SK-N-SH (cell line): ENCODE data around the gene SURF1. TPM values are rescaled to one million over a fixed set of nuclear protein-coding genes. Genes with fewer than 3 reads are reported as not detected.

ENCODE experiments used
- CTCF ChIA-PET: fragments of 300-600, 350-600 bp; formaldehyde crosslinking; extraction: SDS; loops from one replicate; lab custom pipeline; 2021; lab: Yijun Ruan, JAX
- POLR2A ChIA-PET: fragments of 350-600 bp; sonication (Branson Sonifier 250); formaldehyde crosslinking; extraction: SDS; loops from one replicate; lab custom pipeline; 2020; ENCODE audit warnings: antibody characterized with exemption, inconsistent platforms; lab: Yijun Ruan, JAX
- DNase-seq: peaks from one replicate; pipeline ENCODE4 v3.0.0; 2012
- H2AFZ ChIP-seq: fragments of 200-600 bp; sonication (generic); 2 replicates; pipeline ENCODE4 v1.8.1; 2016; ENCODE audit warnings: antibody characterized with exemption, mild to moderate bottlenecking, low read depth
- H3F3A ChIP-seq: fragments of 200-600 bp; sonication (generic); replicated peaks from 2 replicates; pipeline ENCODE3; 2016; ENCODE audit warnings: antibody characterized with exemption, mild to moderate bottlenecking; ENCODE audit not compliant: insufficient read depth
- H3K27ac ChIP-seq, 2 experiments: fragments of 200-500 bp in 1 of 2; fragments of 200-600 bp in 1 of 2; sonication (Bioruptor generic) in 1 of 2; sonication (generic), shearing (Covaris generic) in 1 of 2; 2 replicates each; pipeline versions ENCODE4 v1.5.1 to v1.6.1; 2014 to 2016; ENCODE audit warnings: low read depth in 2 of 2, inconsistent platforms in 1 of 2, low read length in 1 of 2, mild to moderate bottlenecking in 1 of 2, mixed read lengths in 1 of 2
- H3K27me3 ChIP-seq: fragments of 200-600 bp; sonication (generic), shearing (Covaris generic); 2 replicates; pipeline ENCODE4 v1.6.1; 2016; ENCODE audit warnings: mixed run types; ENCODE audit not compliant: insufficient read depth
- H3K36me3 ChIP-seq, 2 experiments: fragments of 200-500 bp in 1 of 2; fragments of 200-600 bp in 1 of 2; sonication (Bioruptor generic) in 1 of 2; sonication (generic) in 1 of 2; replicated peaks in 1 of 2; 2 replicates each; pipeline versions ENCODE3 to v1.5.1; 2014 to 2016; ENCODE audit warnings: low read length in 1 of 2, mild to moderate bottlenecking in 1 of 2; ENCODE audit not compliant: insufficient read depth in 2 of 2, control insufficient read depth in 1 of 2
- H3K4me1 ChIP-seq, 2 experiments: fragments of 200-500 bp in 1 of 2; fragments of 200-600 bp in 1 of 2; sonication (Bioruptor generic) in 1 of 2; sonication (generic), shearing (Covaris generic) in 1 of 2; 2 replicates each; pipeline versions ENCODE4 v1.5.1 to v1.6.1; 2014 to 2016; ENCODE audit warnings: low read depth in 1 of 2, low read length in 1 of 2, mixed run types in 1 of 2; ENCODE audit not compliant: insufficient read depth in 2 of 2, control insufficient read depth in 1 of 2
- H3K4me2 ChIP-seq: fragments of 200-600 bp; sonication (generic), shearing (Covaris generic); 2 replicates; pipeline ENCODE4 v1.6.1; 2017; ENCODE audit warnings: mixed run types
- H3K4me3 ChIP-seq, 2 experiments: fragments of 200-500 bp in 1 of 2; fragments of 200-600 bp in 1 of 2; sonication (Bioruptor generic) in 1 of 2; sonication (generic), shearing (Covaris generic) in 1 of 2; 2 replicates each; pipeline versions ENCODE4 v1.5.1 to v1.8.1; 2014 to 2016; ENCODE audit warnings: low read depth in 2 of 2, inconsistent platforms in 1 of 2, low read length in 1 of 2, mild to moderate bottlenecking in 1 of 2, mixed read lengths in 1 of 2, moderate library complexity in 1 of 2
- H3K79me2 ChIP-seq: fragments of 200-600 bp; sonication (generic); 2 replicates; pipeline ENCODE4 v1.8.1; 2017; ENCODE audit warnings: mild to moderate bottlenecking; ENCODE audit not compliant: insufficient read depth
- H3K9ac ChIP-seq: fragments of 200-600 bp; sonication (generic); 2 replicates; pipeline ENCODE4 v1.6.1; 2017; ENCODE audit warnings: mixed run types
- H3K9me2 ChIP-seq: fragments of 200-600 bp; sonication (generic); 2 replicates; pipeline ENCODE4 v1.6.1; 2017; ENCODE audit warnings: mixed run types
- H3K9me3 ChIP-seq: fragments of 200-600 bp; sonication (generic); 2 replicates; pipeline ENCODE4 v1.6.1; 2017; ENCODE audit warnings: mixed run types, mild to moderate bottlenecking, moderate library complexity
- H4K20me1 ChIP-seq: fragments of 200-600 bp; sonication (generic); 2 replicates; pipeline ENCODE4 v1.6.1; 2017; ENCODE audit warnings: mild to moderate bottlenecking, mixed run types; ENCODE audit not compliant: insufficient read depth
- CHD2 ChIP-seq: fragments of 150-350 bp; IDR thresholded peaks from 2 replicates; pipeline ENCODE4 v1.6.1; 2018; ENCODE audit warnings: low read length; ENCODE audit not compliant: partially characterized antibody
- EZH2phosphoT487 ChIP-seq: fragments of 200-600 bp; sonication (generic); IDR thresholded peaks from 2 replicates; pipeline ENCODE4 v1.6.1; 2017; ENCODE audit warnings: low read depth, mixed run types, mild to moderate bottlenecking, antibody characterized with exemption, moderate library complexity, borderline replicate concordance
- NFIC ChIP-seq: IDR thresholded peaks from 2 replicates; pipeline ENCODE4 v1.4.0; 2012; ENCODE audit warnings: borderline replicate concordance
- RXRA ChIP-seq: IDR thresholded peaks from 2 replicates; pipeline ENCODE4 v1.4.0; 2012; ENCODE audit warnings: low read depth, mild to moderate bottlenecking, borderline replicate concordance
- SMC3 ChIP-seq: IDR thresholded peaks from 2 replicates; pipeline ENCODE4 v1.6.1; 2012; ENCODE audit warnings: low read depth, low read length, improper control_type of control experiment
- TEAD4 ChIP-seq: IDR thresholded peaks from 2 replicates; pipeline ENCODE4 v1.4.0; 2012; ENCODE audit warnings: mild to moderate bottlenecking, borderline replicate concordance; ENCODE audit not compliant: insufficient read depth
- WGBS: methylation state at CpG from one replicate; pipeline ENCODE4 v1.1.6; 2017; ENCODE audit warnings: low lambda C conversion rate; 5-methylcytosine and 5-hydroxymethylcytosine counted together
- polyA plus RNA-seq, 3 experiments: library from polyadenylated mRNA; depleted of rRNA; stranded (reverse); fragments of >200 nt; gene quantifications; 2 replicates each; pipeline ENCODE4 v1.2.3, GENCODE V29; 2012
- TF ChIP-seq, protein P1 (sequence below): IDR thresholded peaks from 2 replicates; pipeline ENCODE4 v1.4.0; 2012; ENCODE audit warnings: low read depth, borderline replicate concordance
- TF ChIP-seq, protein P2 (sequence below): fragments of 150-350 bp; IDR thresholded peaks from 2 replicates; pipeline ENCODE4 v1.6.1; 2016; ENCODE audit warnings: mild to moderate bottlenecking, low read depth, low read length

Gene SURF1
- polyA plus RNA-seq, 1 of the 3 experiments (the other 2 are of a cell fraction) = 103 TPM

DNA sequence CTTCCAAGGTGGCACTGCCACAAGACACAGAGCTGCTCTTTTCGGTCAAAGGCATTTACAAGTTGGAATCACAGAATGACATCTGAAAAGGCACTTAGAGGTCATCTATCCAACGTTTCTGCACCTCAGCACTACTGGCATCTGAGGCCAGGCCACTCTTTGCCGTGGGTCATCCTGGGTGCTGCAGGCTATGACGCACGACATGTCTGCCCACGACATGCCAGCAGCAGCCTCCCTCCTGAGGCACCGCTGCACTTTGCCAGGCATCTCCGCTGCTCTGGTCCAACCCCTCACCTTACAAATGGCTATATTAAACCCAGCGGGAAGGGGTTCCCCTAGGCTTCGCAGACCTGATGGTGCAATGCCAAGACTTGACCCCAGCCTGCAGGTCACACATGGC, 11.5 kb upstream of the SURF1 start:
- POLR2A ChIA-PET = interaction anchor here (0.9 kb wide), 1 partner anchor 11 kb away, joined by 3 read pairs; the partner anchor contains the start of genes SURF1 and SURF2

DNA sequence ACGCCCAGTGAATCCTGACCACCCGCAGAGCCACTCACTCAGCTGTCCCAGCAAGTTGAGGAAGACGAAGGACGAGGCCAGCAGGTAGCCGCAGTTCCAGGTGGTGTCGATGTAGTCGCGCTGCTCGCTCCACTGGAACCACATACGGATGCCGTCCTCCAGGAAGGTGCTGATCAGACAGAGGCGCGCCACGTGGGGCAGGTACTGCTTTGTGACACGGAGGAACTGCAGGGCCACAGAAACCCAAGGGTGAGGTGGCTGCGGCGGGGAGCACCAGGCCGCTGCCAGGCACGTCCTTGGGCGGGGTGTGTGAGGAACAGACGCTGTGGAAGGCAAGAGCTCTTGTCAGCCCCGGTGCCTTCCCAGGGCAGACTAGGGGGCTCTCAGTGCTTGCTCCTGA, 10.9 kb upstream of the SURF1 start:
- H3K9ac ChIP-seq = no peak overlapping the region
- H4K20me1 ChIP-seq = peaks cover 84% of the 10 kb centered on the region
- peaks cover 37 to 80% of the 10 kb centered on the region in 2 experiments for H3K36me3 ChIP-seq
- no peaks in the 10 kb centered on the region for H3K9me3 ChIP-seq
- peaks cover 0 to 33% of the 10 kb centered on the region in 2 experiments; a peak in 2 of 4 replicates for H3K4me1 ChIP-seq
- TF ChIP-seq EZH2phosphoT487 (no peak), TEAD4 (no peak), CHD2 (no peak), NFIC (no peak)
- TF ChIP-seq, protein P1, sequence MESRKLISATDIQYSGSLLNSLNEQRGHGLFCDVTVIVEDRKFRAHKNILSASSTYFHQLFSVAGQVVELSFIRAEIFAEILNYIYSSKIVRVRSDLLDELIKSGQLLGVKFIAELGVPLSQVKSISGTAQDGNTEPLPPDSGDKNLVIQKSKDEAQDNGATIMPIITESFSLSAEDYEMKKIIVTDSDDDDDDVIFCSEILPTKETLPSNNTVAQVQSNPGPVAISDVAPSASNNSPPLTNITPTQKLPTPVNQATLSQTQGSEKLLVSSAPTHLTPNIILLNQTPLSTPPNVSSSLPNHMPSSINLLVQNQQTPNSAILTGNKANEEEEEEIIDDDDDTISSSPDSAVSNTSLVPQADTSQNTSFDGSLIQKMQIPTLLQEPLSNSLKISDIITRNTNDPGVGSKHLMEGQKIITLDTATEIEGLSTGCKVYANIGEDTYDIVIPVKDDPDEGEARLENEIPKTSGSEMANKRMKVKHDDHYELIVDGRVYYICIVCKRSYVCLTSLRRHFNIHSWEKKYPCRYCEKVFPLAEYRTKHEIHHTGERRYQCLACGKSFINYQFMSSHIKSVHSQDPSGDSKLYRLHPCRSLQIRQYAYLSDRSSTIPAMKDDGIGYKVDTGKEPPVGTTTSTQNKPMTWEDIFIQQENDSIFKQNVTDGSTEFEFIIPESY = no peak
- TF ChIP-seq, protein P2, sequence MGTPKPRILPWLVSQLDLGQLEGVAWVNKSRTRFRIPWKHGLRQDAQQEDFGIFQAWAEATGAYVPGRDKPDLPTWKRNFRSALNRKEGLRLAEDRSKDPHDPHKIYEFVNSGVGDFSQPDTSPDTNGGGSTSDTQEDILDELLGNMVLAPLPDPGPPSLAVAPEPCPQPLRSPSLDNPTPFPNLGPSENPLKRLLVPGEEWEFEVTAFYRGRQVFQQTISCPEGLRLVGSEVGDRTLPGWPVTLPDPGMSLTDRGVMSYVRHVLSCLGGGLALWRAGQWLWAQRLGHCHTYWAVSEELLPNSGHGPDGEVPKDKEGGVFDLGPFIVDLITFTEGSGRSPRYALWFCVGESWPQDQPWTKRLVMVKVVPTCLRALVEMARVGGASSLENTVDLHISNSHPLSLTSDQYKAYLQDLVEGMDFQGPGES = no peak
- POLR2A ChIA-PET = interaction anchor here (1.0 kb wide), 1 partner anchor 19 kb away, joined by 4 read pairs; the partner anchor contains the start of genes MED22 and RPL7A
- no peak for DNase-seq
- H2AFZ ChIP-seq = no peak overlapping the region
- no peak overlapping the region; a peak in 1 of 4 replicates for H3K27ac ChIP-seq
- peaks cover 96% of the 10 kb centered on the region for H3K79me2 ChIP-seq
- H3K4me3 ChIP-seq = no peak overlapping the region
- WGBS = 98% methylated on average over 17 of the region's 22 CpGs
- H3K4me2 ChIP-seq = no peak overlapping the region
- CTCF ChIA-PET = interaction anchor here (1.3 to 2.7 kb wide), 4 partner anchors 8 to 119 kb away, joined by 3 to 7 read pairs (median 6); partner anchors contain the start of genes SURF1 and SURF2
- no peaks in the 10 kb centered on the region for H3K27me3 ChIP-seq
- peaks cover 14% of the 10 kb centered on the region for H3F3A ChIP-seq
- H3K9me2 ChIP-seq = no peaks in the 10 kb centered on the region

More for the DNA sequence above, 11.5 kb upstream of the SURF1 start:
- peaks cover 12% of the 10 kb centered on the region for H3F3A ChIP-seq
- H4K20me1 ChIP-seq = peaks cover 90% of the 10 kb centered on the region
- no peak for DNase-seq
- WGBS = 89% methylated on average over 10 of the region's 10 CpGs
- CTCF ChIA-PET = interaction anchor here (1.6 to 2.7 kb wide), 2 partner anchors 11 to 119 kb away, joined by 3 to 7 read pairs; partner anchors contain the start of genes SURF1 and SURF2
- H3K4me2 ChIP-seq = no peak overlapping the region
- no peaks in the 10 kb centered on the region for H3K9me2 ChIP-seq
- no peak overlapping the region for H3K9ac ChIP-seq
- H3K4me3 ChIP-seq = no peak overlapping the region
- peaks cover 0 to 36% of the 10 kb centered on the region in 2 experiments; a peak in 2 of 4 replicates for H3K4me1 ChIP-seq
- peaks cover 41 to 80% of the 10 kb centered on the region in 2 experiments for H3K36me3 ChIP-seq
- no peak overlapping the region for H2AFZ ChIP-seq
- no peaks in the 10 kb centered on the region for H3K9me3 ChIP-seq
- H3K27ac ChIP-seq = peak overlapping the region in 1 of 2 experiments; percentile 16; a peak in 1 of 4 replicates
- H3K79me2 ChIP-seq = peaks cover 99% of the 10 kb centered on the region
- no peaks in the 10 kb centered on the region for H3K27me3 ChIP-seq
- no peak for TF ChIP-seq RXRA
- no peak for TF ChIP-seq SMC3
